HG02852 (cell line): ENCODE results near the gene PRKG1.
A peak's percentile ranks its signal among the peaks of the same experiment; 100 is the strongest.

Experiments
- ATAC-seq: cut with Tn5 transposase; IDR thresholded peaks from one replicate; pipeline ENCODE4 v1.9.1; 2021; ENCODE audit warnings: mild to moderate bottlenecking, moderate library complexity; ENCODE audit not compliant: unreplicated experiment

The PRKG1 gene

DNA sequence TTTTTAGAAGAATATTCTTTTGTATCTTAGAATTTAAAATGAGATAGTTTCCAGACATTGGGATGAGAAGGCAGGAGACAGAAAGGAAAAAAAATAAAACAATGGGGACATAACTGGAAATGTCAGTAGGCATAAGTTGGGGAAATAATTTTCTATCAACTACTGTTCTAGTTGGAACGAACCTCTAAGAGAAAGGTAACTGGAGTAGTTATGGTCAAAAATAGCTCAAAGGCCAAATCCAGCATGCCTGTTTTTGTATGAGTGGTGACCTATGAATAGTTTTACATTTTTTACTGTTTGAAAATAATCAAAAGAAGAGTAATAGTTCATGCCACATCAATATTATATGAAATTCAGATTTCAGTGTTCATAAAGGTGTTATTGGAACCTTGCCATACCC, 877.3 kb downstream of the PRKG1 start:
- ATAC-seq, result no peak

DNA sequence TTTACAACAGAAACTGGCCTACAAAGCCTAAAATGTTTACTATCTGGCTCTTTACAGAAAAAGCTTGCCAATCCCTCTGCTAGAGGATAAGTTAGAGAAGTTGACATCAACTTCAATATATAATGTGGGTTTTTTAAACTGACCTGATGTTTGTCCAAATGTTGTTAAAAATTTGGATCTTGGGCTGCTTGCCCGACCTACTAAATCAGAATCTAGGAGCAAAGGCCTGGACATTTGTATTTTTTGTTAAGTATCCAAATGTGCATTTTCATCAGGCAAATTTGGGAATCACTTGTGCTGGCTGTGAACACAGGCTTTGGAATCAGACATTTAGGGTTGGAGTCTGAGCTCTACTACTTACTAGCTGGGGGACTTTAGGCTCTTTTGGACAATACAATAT, 877.8 kb downstream of the PRKG1 start:
- ATAC-seq, result no peak

DNA sequence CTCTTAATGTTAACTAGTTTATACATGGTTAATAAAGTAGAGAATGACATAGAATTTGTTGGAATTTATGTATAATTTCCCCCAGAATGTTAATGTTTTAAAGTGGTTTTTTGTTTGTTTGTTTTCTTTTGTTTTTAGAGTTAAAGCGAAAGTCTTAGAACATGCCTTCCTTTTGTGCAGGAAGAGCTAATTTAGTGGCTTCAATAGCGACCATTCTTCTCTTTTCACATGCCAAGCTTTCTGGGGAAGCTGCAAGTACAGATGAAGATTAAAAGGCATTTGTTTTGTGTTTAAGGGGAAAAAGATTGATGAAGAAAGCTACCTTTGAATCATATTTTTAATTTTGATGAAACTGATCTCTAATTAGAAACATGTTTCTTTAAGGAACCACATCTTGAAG, 881.4 kb downstream of the PRKG1 start:
- no peak for ATAC-seq

DNA sequence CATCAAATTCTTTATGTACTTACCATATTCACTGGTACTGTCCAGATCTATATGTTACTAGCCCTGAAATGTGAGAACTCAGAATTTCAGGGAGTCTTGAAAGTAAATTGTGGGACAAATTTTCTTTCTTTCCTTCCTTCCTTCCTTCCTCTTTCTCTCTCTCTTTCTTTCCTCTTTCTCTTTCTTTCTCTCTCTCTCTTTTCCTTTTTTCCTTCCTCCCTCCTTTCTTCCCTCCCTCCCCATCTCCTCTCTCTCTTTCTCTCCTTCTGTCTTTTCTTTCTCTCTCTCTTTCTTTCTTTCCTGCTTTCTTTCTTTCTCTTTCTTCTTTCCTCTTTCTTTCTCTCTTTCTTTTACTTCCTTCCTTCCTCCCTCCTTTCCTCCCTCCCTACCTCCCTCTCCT, 882.5 kb downstream of the PRKG1 start:
- no peak for ATAC-seq

DNA sequence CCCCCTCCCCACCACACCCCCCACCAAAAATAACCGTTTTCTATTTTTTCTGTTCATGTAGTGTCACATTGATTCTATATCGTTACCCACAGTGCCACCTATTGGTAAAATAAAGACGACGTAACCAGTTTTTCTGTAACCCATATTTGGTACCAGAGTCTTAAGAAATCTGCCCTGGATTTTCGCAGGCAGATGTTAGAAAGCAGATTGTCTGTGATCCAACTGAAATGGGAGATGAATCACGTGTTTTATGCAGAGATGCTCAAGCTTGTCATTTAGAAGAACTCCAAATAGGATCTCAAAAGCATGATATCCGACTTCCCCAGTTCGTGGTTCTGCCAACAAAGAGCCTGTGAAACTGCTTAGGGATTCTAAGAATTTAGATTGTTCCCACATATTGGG, 886.2 kb downstream of the PRKG1 start:
- ATAC-seq, result peak; percentile 73

DNA sequence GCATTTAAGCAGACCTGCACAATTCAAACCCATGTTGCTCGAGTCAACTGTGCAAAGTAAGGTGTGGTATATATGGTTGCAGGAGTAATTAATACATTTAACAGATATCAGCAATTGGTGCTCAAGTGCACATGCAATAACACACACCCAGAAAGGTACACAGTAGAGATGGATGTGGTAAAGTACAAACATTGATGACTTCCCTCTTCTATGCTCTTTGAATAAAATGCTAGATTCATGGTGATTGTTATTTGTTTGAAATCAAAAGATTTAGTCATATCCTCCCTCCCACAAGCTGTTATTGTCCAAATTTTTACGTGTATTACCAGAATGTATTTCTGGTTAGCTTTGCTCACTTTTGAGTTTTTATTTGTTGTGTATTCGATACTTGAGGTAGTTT, 887.1 kb downstream of the PRKG1 start:
- ATAC-seq, result no peak

DNA sequence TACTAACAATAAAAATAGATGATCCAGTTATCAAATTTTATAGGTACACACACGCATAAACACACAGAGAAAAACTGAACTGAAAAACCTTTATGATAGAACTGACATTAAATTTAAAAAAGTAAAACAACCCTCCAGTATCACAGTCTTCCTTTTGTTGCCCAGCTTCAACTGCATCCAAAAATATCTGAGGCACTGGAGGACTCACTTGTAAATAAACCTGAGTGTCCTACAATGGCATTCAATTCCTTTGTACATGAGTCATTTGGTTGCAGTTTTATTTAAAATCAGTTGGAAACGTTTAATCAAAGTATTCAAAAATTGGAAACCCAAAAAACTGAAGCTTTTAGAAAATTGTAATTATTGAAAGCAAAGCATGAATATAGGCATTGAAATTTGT, 890.3 kb downstream of the PRKG1 start:
- no peak for ATAC-seq

DNA sequence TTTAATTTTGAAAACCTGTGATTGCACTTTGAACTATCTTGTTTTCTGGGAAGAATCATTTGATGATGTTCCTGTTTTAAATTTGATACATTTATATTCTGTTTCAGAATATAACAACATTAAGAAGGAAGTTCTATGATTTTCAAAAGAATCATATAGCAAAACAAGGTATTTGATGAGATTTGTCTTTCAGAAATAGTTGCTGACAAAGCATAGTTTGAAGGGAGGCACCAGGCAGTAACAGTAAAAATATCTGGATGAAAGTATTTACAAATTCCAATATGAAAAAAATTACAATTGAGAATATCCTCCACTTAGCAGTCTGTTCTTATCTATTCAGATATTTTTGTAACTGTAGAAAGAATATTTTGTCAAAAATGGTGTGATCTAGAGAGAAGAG, 891.2 kb downstream of the PRKG1 start:
- ATAC-seq, result no peak

DNA sequence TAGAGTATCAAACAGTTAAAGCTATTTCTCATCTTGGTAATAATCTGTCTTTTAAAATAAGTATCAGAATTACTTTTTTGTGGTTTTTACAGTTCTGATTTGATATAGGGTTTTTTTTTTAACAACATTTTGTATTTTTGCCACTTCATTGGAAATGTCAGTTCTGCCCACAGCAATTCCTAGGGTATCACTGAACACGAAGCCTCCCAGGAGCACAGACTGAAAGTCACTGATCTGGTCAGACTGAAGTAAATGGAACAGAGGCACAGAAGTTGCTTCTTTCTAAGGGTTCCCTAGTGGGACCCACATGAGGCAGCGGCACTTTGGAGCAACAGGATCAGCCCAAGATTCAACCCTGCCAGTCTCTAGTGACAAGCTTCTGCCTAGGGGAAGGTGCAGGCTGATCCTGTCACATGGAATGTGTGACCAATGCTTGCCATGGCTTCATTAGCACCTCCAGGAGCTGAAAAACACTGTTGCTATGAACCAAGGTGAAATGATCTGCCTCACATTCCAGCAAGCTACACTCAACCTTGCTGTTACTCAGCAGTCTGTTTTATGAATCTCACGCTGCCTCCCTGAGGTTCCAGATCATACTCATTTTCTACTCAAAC, 898.6 kb downstream of the PRKG1 start:
- no peak for ATAC-seq

DNA sequence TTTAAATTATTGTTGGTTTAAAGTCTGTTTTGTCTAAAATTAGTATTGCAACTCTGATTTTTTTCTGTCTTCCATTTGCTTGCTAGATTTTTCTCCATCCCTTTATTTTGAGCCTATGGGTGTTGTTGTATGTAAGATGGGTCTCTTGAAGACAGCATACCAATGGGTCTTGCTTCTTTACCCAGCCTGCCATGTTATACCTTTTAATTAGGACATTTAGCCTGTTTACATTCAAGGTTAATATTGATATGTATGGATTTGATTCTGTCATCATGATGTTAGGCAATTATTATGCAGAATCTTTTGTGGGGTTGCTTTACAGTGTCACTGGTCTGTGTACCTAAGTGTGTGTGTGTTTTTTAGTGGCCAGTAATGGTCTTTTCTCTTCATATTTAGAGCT, 906.5 kb downstream of the PRKG1 start:
- no peak for ATAC-seq

DNA sequence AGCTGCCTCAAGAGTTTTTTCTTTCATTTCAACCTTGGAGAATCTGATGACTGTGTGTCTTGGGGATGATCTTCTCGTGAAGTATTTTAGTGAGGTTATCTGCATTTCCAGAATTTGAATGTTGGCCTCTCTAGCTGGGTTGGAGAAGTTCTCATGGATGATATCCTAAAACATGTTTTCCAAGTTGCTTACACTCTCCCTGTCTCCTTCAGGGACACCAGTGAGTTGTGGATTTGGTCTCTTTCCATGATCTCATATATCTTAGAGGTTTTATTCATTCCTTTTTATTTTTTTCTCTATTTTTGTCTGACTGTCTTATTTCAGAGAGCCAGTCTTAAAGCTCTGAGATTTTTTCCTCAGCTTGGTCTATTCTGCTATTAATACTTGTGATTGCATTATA, 907.4 kb downstream of the PRKG1 start:
- no peak for ATAC-seq

DNA sequence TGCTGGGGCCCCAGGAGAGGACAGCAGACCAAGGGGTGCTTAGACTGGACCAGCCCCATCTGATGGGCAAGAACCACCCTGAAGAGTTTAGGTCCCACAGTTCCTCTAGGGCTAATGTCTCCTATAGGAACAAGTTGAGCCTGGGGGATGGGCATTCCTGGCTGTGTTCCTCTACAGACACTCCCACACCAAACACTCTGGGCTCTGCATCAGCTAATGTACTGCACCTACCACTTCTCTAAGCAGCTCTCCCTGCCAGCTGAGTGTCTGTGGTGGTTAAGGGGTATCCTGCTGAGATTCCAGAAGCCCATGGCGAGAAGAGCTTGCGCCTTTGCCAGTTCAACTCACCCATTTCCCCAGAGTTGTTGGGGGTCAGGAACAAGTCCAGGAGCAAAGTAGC, 909.2 kb downstream of the PRKG1 start:
- ATAC-seq, result no peak

DNA sequence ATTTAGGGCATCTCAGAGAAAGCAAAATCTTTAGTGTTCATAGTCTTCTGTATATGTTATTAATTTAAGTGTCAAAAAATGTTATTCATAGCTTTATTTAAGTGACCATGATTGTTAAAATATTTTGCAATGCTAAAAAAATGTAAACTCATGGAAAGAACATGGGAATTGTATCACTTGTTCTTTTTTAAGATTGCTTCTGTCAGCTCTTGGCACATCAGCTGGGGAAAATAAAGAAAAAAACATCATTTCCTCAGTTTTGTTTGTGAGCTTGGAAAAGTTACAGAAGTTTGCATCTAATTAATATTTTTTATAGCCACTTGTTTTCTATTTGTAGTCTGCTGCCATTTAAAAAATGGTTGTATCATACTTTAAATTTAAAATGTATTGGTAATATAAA, 911.0 kb downstream of the PRKG1 start:
- no peak for ATAC-seq

DNA sequence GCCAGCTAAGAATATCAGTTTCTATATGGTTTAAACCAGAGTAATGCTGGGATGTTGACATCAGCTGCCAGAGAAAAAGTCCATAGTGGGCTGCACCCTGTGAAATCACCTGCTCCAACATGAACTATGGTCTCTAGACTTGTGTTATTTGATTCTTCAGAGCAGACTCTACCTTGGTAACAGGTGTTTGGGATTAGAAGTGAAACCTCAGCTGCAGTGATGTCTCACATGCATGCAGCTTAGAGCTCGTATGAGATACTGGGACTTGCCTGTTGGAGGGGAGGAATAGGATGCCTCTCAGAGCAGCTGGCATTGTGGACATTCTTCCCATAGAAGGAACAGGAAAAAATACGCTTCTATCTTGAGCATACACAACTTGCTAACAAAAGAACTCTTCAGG, 912.2 kb downstream of the PRKG1 start:
- no peak for ATAC-seq

DNA sequence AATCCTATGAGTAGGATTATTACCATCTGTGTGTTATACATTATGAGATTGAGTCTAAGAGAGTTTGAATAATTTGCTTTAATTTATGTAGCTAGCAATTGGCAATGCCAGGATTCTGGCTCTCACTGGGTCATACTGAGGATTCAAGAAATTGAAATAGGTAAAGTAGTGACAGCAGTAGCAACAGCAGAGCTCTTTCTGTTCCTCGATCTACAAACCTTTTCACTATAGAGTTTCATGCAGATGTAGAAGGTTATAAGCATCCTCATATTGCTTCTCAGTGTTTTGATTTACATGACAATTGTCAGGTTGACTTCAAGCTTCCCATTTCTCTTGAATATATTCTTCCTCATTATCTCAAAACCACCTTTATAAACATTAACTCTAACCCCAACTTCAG, 919.2 kb downstream of the PRKG1 start:
- peak; percentile 56 for ATAC-seq

DNA sequence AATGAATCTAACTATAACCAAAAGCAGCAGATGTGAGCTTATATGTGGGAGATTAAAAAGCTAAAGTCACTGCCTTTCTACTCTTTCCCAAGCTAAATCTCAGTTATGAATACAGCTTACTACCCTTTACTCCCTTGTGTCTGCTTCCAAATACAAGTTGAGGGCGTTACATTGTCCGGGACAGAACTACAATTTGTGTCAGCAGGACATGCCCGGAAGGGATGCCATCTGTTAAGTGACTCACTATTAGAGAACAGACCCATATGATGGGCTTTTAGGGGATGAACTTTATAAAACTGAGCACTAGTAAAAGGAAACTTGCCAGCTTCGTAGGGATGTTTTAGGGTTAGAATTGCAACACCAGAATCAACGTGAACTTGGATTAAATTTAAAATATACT, 924.8 kb downstream of the PRKG1 start:
- ATAC-seq, result no peak

DNA sequence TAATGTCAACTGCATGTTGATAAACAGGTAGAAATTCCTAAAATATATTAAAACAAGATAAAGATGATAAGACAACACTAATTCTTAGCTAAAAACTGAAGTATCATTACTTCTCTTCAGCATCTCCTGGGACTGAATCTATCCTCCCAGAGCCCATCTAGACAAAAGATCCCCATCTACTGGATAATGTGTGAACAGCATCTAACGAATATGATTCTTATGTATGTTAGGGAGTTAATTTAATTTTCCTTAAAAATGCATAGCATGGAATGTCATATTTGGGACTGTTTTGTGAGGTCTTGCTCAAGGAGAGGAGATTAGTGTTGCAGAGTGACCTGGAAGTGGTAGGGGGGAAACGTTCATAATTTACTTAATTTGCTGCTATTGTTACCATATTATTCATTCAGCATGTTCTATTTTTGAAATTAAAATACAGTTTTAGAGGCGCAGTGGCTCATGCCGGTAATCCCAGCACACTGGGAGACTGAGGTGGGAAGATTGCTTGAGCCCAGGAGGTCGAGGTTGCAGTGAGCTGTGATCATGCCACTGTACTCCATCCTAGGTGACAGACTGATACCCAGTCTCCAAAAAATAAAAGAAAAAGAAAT, 930.2 kb downstream of the PRKG1 start:
- ATAC-seq, result peak; percentile 66

DNA sequence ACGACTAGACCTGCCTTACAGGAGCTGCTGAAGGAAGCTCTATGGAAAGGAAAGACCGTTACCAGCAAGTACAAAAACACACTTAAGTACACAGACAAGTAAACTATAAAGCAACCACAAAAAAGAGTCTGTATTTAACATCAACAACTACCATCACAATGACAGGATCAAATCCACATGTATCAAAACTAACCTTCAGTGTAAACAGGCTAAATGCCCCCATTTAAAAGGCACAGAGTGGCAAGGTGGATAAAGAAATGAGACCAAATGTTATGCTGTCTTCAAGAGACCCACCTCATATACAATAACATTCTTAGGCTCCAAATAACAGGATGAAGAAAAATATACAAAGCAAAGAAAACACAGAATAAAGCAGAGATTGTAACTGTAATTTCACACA, 932.8 kb downstream of the PRKG1 start:
- ATAC-seq, result no peak

DNA sequence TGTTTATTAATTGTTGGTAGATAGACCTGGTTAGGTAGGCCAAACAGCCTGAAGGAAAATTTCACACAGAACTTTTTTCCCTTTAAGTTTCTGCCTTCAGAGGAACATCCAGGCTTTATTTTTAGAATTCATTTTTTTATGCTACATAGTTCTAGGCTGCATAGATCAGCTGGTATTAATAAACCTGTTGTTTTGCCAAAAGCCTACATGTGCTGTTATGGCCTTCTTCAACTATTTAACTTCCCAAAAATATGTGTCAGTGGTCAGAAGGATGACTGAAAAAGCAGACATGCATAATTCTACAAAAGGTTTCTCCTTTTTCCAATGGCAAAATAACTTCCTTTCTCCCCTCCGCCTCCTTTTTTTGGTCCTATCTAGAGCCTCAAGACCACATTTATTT, 936.8 kb downstream of the PRKG1 start:
- no peak for ATAC-seq

DNA sequence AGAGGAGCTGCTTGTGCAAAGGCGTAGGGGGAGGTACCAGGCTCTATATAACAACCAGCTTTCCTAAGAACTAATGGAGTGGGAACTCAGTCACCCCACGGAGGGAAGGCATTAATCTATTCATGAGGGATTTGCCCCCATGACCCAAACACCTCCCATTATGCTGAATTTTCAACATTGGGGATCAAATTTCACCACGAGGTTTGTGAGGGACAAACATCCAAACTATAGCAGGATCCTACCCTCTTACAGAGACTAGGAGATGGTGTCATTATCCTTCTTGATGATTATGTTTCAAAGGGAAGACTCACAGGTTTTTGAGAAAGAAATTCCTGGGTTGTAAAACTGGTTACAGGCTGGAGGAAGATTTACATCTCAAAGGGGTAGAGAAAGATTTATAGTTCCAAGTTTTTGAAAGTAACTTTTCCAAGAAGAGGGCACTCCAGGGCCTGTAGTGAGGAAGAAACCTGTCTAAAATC, 944.8 kb downstream of the PRKG1 start:
- ATAC-seq, result no peak

DNA sequence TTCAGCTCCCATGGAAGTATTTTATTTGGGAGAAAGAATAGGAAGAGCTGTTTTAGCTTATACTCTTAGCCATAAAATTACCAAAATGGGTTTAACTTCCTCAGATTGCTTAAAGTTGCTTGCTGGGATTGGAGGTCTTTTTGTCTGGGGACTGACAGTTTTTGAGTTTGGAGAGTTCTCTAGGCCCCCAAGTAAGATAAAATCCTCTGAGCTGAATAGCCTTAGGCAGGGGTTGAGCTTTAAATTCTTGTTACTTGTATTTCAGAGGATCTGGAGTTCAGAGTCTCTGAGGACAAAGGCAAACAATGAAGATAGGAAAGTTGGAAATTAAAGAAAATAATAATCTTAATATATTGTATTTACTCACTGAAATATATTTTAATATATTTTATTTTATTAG, 945.4 kb downstream of the PRKG1 start:
- no peak for ATAC-seq

DNA sequence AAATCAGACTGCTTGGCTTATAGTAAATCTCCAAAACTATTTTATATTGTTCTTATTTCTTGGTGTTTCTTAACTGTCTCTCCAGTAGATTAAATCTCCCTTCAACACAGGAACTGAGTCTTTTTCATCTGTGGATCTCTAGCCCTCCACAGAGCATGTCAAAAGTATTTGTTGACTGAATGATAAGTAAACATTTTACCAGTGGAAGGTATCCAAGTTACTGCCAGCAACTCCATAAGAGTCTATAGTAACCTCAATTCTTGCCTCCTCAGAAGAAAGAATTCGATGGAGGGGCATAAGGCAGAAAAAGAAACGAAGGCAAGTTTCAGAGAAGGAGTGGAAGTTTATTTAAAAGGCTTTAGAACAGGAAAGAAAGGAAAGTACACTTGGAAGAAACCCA, 945.9 kb downstream of the PRKG1 start:
- no peak for ATAC-seq

DNA sequence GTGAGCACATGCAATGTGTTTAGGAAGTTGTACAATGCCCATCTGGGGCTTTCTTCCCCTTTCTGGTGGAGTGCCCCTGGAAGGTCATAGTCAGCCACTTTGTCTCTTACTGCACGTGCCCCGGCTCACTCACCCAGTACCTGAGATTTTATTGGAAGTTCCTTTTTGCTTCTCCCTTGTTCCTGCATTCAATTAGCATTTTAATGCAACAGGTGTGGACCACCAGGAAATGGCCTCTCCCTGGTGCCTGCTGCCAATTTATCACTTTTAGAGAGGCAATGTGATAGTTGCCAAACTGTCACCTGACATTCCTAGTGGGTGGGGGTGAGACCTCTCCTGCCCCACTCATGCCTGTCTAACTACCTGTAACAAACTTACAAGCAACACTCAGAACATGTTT, 946.4 kb downstream of the PRKG1 start:
- ATAC-seq, result no peak
